Stimulated activated naive CD8-positive, alpha-beta T cell treated with anti-CD3 and anti-CD28 coated beads, Interleukin-15, Interleukin-2, amounts not matched to agents 100 U/mL and 50 U/mL, for 24 hours (primary cell): ENCODE results near the gene MEST.
"Not testable (repeated sequence)": the region's sequence is repeated elsewhere in the genome, so short reads cannot be mapped to it uniquely, and the experiment has no call there.

ENCODE experiments used
- ATAC-seq: fragments of 150-1000 bp; cut with Tn5 transposase; one replicate; pipeline ENCODE4 v1.10.0; 2021
- DNase-seq: peaks from one replicate; pipeline ENCODE4 v3.0.0; 2021

Gene MEST

DNA sequence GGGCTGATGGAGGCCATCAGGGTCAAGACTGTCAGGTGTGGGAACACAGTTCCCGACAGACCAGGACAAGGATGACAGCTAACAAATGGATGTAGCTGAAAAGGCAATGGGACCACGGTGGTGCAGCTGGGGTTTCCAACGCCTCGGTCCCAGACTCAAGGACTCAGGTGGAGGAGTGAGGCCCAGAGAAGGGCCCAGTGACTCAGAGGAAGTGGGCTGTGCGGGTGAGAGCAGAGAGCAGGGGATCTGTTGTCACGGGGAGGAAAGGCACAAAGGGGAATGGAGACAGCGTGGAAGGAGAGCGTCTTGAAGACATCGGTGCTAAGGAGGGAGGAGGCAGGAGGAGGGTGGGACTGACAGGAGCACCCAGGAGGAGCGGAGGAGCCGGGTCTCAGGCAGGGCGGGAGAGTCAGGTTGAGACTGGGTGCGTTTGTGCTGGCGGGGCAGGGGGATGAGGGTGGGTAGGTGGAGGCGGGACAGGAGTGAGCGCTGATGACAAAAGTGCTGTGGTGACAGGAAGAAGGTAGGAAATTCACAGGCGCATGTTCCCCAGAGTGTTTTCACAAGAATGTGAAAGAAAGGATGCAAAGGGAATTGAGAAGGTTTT lies 31.7 kb downstream of the MEST start:
- DNase-seq, result not testable (repeated sequence)
- ATAC-seq, result peak; percentile 55

DNA sequence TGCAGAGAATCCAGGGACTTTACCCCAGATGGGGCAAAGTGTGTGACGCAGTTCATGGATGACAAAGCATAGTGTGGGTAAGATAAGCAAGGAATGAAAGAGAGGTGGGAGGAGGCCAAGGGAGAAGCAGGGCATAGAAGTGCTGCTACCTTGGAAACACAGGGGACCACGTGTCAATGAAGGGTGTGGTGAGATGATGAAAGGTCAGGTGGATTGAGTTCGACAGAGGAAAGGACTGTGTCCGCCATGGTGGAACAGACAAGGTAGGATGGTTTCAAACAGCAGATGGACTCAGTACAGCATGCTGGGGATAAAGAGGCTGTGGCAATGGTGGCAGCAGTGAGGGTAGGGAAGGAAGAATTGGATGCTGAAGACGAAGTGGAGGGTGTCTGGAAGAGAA lies 32.7 kb downstream of the MEST start:
- DNase-seq, result no peak
- no peak for ATAC-seq

DNA sequence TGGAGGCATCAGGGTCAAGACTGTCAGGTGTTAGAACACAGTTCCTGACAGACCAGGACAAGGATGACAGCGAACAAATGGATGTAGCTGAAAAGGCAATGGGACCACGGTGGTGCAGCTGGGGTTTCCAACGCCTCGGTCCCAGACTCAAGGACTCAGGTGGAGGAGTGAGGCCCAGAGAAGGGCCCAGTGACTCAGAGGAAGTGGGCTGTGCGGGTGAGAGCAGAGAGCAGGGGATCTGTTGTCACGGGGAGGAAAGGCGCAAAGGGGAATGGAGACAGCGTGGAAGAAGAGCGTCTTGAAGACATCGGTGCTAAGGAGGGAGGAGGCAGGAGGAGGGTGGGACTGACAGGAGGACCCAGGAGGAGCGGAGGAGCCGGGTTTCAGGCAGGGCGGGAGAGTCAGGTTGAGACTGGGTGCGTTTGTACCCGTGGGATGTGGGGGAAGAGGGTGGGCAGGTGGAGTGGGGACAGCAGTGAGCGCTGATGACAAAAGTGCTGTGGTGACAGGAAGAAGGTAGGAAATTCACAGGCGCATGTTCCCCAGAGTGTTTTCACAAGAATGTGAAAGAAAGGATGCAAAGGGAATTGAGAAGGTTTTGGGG lies 36.0 kb downstream of the MEST start:
- ATAC-seq, result peak; percentile 55
- DNase-seq, result not testable (repeated sequence)

DNA sequence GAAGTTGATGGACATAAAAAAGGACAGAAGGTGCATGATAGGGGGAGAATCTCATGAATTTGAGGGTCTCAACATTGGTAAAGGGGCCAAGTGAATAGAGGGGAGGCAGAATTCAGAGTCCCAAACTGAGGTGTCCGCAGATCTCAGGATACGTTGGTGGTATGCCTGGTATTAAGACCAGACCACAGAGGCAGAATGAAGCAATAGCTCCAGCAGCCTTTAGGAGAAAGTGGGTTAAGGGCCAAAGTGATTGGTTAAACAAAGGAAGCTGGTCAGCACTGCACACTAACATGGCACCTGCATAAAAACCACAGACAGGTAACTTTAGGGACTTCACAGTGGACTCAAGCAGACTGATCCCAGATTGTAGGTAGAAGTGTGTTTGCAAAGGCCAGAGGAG lies 37.5 kb downstream of the MEST start:
- no peak for DNase-seq

DNA sequence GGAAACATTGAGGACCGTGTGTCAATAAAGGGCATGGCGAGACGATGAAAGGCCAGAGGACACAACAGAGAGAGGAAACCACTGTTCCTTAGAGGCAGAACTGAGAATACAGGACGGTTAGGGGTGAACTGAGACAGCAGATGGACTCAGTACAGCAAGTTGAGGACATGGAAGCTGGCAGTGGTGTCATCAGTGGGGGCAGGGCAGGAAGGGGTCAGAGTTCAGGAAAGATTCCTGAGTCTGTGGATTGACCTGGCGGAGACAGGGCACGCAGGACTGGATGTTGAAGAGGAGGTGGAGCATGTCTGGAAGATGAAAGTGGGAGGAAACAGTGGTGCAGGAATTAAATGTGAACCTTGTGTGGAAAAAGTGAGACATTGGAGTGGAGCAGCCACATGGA lies 46.0 kb downstream of the MEST start:
- not testable (repeated sequence) for ATAC-seq, DNase-seq

More for the DNA sequence above, 37.5 kb downstream of the MEST start:
- ATAC-seq, result no peak

DNA sequence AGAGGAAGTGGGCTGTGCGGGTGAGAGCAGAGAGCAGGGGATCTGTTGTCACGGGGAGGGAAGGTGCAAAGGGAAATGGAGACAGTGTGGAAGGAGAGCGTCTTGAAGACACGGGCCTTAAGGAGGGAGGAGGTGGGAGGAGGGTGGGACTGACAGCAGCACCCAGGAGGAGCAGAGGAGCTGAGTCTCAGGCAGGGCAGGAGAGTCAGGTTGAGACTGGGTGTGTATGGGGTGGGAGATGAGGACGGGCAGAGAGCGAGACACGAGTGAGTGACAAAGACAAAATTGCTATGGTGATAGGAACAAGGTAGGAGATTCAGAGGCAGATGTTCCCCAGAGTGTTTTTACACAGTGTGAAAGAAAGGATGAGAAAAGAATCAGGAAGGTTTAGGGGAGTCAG lies 49.4 kb downstream of the MEST start:
- ATAC-seq, DNase-seq: not testable (repeated sequence)

DNA sequence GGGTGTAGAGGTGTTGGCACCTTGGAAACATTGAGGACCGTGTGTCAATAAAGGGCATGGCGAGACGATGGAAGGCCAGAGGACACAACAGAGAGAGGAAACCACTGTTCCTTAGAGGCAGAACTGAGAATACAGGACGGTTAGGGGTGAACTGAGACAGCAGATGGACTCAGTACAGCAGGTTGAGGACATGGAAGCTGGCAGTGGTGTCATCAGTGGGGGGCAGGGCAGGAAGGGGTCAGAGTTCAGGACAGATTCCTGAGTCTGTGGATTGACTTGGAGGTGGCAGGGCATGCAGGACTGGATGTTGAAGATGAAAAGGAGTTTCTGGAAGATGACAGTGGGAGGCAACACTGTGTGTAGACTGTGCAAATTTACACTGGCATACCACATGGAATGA lies 50.4 kb downstream of the MEST start:
- not testable (repeated sequence) for ATAC-seq, DNase-seq

DNA sequence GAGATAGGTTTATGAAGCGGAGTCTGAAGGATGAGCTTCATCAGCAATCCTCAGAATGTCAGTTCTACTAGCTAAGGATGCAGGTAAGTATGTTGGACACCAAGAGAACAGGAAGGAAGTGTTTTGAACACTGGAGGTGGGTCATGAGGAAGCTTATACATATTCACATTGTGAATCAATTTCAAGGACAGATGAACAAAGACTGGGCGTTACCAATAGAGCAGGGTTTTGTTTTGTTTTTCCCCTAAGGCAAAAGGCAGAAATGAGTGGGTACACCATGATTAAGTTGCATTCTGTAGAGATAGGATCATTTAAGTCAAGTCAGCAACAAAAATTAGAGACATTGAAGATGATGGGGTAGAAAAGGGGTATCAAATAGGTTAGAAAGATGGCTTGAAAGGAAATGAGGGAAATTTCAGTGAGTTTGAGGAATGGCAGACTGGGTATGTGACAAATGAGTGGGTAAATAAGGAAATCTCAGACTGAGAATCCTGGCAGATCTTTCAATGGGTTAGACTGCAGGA lies 51.7 kb downstream of the MEST start:
- ATAC-seq, result no peak

DNA sequence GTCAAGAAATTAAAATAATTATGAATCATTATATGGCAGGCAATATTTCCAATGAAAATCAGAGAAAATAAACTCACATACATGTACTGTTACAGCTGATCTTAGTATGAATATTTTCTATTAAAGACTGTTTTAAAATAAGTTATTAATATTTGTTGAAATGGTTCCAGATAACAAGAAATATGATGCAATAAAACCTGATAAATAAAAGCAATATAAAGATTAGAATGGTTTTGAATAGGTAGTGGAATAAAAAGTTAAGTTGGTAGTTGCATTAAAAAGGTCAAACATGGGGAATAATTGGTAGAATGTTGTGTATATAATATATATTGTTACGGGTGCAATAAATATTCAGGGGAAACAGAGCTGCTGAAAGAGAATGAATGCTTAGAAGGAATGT lies 52.5 kb downstream of the MEST start:
- ATAC-seq (no peak), DNase-seq (no peak)

More for the DNA sequence above, 51.7 kb downstream of the MEST start:
- no peak for DNase-seq

DNA sequence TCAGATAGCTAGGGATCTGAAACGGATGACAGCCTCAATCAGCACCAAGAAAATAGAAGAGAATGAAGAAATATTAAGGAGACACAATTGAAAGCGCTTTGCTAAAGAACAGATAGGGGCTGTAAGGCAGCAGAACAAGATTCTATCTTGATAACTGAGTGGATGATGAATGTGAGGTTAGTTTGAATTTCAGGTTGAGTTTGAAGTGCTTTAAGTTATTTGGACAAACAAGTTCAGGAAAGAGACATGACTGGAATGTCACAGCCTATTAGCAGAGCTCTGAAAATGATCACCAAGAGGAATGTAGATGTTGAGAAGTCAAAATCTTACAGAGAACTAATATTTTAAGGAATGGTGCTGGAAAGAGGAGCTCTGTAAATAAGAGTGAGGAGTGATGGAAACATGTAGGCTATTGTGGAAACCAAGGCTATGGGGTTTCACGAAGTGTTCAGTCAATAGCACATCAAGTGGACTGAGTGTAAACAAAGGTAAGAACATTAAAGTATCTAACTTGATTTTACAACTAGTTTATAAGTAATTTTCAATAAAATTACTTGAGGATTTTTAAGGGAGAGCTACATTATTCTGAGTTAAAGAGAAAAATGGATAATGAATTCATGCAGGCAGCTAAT lies 61.6 kb downstream of the MEST start:
- DNase-seq (no peak), ATAC-seq (no peak)

DNA sequence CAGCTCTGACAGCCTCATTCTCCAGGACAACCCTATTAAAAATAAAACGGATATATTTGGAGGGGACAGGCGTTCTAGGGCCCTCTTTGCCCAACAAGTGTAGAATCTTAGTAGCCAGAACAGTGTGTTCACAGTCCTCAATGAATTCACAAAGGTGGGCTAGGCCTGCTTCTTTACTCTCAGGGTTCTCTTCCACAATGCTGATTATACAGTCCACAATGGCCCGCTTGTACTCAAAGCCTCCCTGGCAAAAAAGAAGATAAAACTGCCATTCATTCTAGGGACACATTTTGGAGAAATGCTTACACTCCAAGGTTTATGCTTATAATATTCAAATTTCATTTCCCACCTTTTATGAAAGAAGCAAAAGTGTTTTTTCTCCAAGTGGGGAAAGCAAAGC lies 62.6 kb downstream of the MEST start:
- DNase-seq (no peak), ATAC-seq (no peak)
